Activated CD4-positive, alpha-beta T cell treated with anti-CD3 and anti-CD28 coated beads for 48 hours (primary cell): Measurements from ENCODE around the gene GNAS.

ENCODE experiments used
- DNase-seq: peaks from one replicate; pipeline ENCODE4 v3.0.0-alpha.2; 2020

The GNAS gene

DNA sequence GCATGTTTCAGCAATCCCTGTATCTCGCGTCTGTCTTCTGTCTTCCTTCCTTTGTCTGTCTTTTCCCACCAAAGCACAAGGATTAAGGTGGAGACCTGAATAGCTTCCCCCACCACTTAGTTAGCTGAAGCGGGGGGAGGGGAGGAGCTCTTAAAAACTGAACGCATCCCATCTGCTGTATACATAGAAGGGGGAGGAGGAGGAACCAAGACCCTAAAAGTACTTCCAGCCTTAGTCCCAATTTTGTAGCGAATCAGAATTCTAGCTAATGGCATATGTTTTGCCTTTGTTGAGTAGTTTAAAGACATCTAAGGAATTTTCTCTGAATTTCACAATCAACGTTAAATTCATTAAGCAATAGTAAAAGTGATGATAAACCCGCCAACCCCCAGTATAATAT lies 47.9 kb downstream of the GNAS start:
- no peak for DNase-seq

DNA sequence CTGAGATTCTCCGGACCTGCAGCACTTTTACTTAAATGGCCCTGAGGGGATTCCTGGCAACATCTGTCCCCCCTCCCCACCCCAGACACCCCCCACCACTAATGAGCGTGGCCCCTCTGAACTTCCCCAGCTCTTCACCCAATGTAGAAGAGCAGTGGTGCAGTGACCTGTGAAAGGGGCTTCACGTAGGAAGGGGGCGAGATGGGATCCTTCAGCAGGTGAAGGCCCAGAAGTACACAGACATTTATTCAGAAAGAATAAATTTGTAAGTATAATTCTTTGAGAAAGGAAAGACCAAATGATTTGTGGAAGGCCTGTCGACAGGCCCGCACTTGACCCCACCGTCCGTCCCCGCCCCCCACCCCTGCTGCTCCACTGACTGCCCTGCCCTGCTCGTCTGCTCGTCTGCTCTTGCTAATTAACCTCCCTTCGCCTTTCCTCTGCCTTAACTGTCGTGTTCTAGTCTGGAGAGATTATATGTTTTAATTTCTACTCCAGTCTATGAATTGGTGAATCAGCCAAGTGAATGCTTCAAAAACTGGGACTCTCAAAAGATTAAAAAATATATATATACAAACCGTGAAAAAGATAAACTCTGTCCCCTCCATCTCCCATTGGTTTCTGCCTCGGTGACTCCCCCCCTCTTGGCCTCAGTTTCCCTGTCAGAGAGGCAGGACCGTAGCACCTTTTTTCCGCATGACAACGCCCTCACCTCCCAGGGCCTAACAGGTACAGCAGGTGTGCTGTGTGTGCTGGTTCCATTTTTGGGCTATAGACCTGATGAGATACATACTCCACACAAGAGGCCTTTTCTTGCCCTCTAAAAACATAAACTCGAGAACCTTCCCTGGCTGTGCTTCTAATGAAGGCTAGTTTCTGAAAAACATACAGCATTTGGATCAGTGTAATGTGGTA lies 49.2 kb downstream of the GNAS start:
- no peak for DNase-seq

DNA sequence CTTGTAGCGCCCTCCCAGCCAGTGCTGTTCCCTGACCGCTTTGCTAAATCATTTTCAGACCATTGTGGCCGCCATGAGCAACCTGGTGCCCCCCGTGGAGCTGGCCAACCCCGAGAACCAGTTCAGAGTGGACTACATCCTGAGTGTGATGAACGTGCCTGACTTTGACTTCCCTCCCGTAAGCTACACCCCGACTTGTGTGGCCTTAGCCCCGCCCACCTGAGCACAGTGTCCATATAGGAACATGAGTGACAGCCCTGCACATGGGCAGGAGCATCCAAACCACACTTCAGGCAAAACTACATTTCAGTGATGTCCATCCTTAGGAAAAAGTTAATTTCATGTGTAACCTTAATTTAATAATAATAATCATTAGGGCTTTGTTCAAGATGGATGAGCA lies 51.1 kb downstream of the GNAS start:
- DNase-seq: no peak

DNA sequence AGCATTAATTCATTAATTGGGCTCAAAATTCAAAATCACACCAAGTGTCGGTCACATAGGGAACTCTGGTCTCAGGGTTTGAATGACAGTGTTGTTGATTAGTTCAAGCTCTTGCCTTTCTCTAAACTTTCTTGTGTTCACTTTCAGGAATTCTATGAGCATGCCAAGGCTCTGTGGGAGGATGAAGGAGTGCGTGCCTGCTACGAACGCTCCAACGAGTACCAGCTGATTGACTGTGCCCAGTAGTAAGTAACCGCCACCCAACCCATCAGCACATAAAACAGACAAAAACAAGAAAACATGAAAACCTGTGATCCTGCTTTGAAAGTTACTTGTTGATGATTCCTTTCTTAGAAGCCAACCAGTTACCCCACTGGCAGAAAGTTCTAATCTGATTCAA lies 52.7 kb downstream of the GNAS start:
- DNase-seq: no peak

DNA sequence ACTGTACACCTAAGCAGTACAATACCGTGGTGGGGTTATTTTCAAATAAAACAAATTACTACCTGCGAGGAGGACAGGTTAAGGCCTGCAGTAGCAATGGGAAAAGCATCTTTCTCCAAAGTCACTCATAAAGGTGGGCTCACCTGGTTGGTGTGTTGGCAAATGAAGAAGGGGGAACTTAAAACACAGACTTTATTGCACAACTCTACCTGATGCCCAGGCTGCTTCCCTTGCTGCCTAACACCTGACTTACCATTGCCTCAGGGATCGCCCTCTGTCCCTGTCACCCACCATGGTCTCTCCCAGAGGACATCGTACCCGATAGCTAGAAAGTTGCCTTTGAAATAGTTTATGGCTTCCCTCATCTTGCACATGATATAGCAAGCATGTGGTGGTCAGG lies 53.6 kb downstream of the GNAS start:
- DNase-seq: no peak

DNA sequence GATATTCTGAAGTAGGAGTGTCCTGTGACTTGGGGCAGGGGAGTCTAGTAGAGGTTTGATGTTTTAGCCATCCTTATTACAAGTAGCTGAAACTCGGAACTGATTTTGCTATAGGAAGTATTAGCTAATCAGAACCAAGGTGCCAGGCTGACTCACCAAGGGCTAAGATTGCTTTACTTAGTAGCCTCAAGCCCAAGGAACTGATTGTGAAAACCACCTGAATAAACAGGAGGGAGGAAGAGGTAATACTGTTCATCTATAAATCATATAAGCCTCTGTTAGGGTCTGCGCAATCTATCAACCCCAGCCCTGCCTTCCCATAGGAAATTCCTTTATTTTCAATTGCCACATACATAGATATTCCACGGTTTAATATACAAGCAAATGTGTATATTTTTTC lies 54.4 kb downstream of the GNAS start:
- no peak for DNase-seq

DNA sequence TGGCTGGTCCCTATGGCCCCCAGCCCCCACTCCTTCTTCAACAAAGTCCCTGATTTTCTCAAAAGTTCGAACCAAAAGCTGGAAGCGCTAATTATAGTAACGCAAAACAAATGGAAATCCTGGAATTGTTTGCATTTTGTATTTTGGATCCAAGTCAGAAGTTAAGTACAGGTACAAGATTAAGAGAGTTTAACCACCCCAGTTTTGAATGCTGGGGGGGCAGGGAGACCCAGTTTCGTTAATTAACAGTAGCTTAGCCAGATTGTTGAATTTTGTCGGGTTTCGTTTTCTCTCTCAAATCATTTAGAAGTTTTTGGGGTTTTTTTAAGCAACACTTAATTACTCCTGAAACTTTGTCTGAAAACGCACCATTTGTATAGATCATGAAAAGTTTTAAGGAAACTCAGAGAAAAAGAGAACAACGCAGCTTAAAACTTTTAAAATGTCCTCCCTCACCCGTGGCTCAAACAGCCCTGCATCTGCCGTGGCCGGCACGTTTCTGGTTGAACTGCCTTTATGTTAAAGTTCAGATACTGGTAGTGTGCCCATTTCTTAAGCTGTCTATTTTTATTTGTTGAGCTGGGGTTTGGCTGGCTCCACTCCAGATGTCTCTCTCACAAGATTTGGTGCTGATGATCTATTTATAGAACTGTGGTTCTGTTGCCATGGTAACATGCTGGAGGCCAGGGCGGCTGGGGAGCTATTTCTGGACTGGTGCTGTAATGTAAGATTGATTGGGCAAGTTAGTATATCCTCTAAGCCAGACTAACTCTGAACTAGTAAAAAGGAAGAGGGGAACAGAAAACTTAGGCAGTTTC lies 55.0 kb downstream of the GNAS start:
- DNase-seq: peak; percentile 52

DNA sequence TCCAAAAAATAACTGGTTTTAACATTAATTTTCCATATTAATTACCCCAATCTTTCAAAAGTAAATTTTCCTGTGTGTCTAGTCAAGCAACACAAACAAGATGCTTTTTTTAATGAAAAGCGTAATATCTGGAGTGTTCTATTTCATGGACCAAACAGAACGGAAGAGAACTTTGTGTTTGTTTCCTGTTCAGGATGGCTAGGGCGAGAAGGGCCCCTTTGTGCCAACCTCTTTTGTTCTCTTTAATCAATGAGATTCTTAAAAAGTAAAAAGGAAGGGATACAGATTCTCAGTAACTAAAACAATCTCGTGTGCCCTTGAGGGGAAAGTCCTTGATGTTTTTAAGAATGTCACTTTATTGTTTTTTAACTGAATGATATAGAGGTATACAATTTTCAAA lies 55.7 kb downstream of the GNAS start:
- no peak for DNase-seq

DNA sequence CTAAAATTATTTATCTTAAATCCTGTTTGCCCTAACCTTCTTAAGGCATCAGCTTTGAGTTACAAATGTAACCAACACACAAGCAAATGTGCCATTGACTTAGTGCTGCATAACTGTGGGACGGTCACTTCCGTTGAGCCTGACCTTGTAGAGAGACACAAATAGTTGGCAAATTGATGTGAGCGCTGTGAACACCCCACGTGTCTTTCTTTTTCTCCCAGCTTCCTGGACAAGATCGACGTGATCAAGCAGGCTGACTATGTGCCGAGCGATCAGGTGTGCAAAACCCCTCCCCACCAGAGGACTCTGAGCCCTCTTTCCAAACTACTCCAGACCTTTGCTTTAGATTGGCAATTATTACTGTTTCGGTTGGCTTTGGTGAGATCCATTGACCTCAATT lies 56.4 kb downstream of the GNAS start:
- DNase-seq: no peak

DNA sequence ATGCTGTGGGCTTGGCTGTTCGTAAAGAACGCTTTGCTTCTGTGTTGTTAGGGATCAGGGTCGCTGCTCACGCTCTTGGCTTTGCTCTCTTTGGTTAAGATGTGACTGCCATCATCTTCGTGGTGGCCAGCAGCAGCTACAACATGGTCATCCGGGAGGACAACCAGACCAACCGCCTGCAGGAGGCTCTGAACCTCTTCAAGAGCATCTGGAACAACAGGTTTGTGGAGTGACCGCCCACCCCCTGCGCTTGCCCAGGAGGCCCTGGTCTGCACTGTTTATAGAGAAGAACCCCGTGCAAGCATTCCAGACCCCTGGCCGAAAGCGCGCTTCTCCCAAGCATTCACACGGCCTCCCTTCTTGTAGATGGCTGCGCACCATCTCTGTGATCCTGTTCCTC lies 57.1 kb downstream of the GNAS start:
- DNase-seq: no peak

DNA sequence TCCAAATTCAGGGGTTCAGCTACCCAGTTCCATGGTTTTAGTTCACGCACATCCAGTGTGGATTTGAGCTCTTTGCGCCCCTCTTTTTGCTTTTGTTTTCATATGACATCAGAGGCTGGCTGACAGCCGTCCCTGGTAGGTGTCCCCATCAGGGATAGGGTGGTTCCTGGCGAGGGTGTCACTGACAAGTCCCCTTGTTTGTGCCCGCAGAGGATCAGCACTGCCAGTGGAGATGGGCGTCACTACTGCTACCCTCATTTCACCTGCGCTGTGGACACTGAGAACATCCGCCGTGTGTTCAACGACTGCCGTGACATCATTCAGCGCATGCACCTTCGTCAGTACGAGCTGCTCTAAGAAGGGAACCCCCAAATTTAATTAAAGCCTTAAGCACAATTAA lies 58.0 kb downstream of the GNAS start:
- no peak for DNase-seq

DNA sequence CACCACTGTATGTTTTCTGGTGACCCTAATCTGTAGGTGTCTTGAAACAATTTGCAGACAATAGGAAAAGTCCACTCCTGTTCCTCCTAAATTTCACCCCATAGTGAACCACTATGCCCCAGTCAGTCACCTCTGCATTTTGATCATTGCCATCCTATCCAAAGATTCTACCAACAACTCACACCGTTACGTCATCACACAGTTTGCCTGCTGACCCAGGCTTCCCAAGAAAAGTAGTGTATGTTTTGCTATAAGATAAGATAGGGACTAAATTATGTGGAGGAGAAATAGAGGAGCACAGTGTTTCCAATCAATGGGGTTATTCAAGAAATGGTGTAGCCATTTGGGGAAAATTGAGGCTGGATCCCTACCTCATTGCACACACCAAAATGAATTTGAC lies 58.8 kb downstream of the GNAS start:
- no peak for DNase-seq

DNA sequence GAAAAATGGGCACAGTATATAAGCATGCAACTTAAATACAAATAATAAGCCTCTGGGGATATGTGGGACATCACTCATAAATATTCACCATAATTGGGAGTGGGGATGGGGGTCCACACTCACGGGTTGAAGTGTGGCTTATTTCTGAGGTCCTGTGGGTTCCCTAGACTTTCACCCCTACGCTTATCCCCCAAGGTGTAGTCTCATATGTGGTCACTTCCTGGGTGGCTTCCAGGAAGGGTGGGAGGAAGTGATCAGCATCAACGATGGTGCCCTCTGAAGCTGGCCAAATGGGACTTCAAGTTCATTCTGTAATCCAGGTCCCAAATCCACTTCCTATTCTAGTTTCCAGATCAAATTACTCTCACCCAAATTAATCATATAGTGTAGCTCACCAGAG lies 59.5 kb downstream of the GNAS start:
- DNase-seq: no peak

DNA sequence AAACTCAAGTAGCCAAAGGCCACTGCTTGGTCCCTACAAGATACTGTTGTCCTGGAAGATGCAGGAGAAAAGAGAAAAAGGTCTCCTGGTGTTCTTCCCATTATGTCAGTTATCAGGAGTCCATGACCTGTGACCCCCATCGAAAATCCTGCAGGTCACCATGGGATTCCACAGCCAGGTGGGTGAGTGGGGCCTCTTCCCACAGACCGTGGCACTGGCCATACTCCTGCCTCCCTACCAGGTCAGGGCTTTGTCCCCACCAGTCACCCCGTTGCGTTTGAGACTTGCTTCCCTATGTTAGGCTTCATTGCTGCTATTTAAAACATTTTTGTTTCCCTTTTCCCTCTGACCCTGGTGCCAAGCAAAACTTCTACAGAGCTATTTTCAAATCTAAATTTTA lies 60.6 kb downstream of the GNAS start:
- no peak for DNase-seq

DNA sequence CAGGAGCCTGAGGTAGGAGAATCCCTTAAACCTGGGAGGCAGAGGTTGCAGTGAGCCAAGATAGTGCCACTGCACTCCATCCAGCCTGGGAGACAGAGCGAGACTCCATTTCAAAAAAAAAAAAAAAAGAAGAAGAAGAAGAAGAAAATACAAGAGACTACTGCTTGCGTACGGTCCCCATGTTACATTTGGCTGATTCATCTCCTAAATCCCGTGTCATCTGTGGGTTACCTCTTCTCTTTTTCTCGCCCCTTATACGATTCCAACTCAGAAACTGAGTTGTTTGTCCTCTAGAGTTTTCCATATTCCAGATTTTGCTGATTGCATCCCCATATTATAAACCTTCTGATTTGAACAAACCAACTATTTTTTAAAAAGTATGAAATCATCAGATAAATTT lies 66.1 kb downstream of the GNAS start:
- no peak for DNase-seq

DNA sequence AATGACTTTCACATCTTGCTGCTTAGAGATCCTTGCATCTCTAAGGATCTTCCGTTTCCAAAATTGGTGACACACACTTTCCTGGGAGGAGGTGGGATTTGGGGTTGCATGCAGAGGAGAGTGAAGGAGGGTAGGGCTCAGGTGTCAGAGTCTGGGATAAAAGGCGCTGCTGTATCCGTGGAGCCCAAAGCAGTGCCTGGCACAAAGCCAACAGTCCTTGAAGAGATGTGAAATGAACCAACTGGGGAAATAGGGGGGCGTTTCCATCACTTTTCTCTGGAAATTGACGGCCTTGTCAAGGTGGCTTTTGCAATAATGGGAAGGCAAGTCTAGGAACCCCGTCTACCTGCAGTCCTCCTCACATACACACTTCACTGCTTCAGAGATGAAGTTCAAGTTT lies 69.0 kb downstream of the GNAS start:
- no peak for DNase-seq

DNA sequence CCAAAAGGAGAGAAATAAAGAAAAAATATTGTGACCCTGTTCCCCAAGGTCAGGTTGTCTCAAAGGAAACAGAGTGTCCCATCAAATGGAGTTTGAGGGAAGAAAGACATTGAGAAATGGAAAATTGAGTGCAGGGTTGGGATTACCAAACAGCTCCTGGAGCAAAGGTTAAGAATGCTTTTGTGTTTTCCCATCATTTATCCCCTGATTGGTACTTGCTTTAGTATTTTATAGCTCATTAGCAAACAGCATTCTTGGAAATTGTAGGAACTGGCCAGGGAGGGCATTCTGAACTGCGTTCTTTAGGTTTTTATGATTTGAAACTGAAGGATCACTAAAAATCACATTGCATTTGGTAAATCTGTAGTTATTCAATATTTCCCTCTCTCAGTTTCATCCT lies 69.5 kb downstream of the GNAS start:
- no peak for DNase-seq

DNA sequence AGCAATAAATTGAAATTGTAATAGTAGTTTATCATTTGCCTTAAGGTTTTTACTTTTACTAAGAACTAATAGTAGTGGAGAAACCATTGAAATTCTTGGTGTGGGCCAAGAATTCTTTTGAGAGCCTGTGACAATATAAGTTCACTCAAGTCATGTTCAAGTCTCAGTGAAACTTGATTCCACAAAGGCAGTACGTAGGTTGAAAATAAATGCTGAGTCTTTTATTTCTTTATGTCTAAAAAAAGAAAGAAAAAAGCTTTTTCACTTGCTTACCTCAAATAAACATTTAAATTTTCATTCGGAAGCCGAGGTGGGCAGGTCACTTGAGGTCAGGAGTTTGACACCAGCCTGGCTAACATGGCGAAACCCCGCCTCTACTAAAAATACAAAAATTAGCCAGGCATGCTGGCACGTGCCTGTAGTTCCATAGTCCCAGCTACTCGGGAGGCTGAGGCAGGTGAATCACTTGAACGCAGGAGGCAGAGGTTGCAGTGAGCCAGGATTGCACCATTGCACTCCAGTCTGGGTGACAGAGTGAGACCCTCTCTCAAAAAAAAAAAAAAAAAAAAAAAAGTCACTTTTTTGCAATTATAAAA lies 70.7 kb downstream of the GNAS start:
- DNase-seq: no peak

DNA sequence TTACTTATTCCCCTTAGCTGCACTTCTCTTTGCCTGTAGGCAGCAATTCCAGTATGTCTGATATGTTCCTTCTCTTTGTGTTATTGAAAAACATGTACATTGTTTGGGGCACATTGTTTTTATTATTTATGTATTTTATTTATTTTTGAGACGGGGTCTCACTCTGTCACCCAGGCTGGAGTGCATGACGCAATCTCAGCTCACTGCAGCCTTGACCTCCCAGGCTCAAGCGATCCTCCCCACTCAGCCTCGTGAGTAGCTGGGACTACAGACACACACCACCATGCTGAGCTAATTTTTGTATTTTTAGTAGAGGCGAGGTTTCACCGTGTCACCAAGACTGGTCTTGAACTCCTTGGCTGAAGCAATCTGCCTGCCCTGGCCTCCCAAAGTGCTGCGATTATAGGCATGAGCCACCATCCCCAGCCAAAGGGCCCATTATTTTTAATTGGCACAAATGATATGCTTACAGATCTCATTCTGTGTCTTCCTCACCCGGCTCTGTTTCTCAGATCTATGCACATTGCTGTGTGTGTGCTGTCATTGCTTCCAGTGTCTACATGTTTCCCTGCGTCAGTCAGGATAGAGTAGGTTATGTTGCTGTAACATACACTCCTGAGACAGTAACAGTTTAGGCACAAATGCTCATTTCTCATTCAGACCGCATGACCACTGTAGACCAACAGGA lies 74.4 kb downstream of the GNAS start:
- DNase-seq: no peak

DNA sequence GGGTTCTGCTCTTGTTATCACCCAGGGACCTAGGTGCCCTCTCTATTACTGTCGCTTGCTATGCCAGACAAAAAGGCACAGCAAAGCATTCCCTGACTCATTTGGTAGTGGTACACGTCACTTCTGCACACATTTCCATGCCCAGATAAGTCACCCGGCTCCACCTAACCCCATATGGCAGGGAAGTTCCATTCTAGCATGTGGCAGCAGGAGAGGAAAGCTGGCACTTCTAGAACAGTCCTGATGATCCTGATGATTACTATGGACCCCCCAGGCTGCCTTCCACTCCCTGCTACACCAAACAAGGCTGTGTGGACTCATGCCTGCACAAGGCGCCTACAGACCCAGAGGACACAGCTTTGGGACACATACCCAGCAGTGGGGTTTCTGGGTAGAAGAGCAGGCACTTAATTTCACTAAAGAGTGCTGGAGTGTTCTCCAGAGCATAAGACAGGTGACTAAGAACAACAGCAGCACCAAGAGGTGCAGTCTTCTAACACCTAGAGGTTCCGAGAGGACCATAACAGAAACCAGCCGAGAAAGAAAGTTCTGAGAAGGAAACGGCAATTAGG lies 75.1 kb downstream of the GNAS start:
- no peak for DNase-seq

DNA sequence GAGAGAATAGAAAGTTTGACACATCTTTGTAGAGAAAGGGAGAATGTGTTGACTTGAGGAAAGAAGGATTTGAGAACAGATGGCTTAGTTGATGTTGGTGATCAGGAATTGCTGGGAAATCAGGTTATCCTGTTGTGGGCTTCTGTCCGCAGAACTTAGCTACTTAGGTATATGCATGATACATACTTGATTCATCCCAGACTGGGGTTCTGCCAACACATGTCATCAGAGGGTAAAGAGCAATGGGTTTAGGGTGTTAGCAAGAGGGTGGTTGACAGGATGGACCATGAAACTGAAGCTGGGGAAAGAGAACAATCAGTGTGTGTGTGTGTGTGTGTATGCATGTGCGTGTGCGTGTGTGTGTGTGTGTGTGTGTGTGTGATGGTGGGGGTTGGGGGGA lies 78.0 kb downstream of the GNAS start:
- DNase-seq: no peak

DNA sequence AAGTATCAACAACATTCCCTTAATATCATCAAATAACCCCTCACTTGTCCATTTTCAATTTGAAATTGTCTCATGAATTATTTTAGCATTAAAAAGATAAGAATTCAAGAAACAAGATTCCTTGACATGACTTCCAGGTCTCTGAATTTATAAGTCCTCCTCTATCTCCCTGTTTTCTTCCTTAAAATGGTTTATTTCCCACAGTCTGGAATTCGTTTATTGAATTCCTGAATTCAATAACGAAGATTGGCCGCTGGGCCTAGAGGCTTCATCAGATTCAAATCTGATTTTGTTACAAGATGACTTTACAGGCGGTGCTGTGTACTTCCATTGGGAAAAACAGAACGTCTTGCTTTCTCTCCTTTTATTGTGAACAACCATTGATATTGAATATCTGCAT lies 79.7 kb downstream of the GNAS start:
- no peak for DNase-seq

DNA sequence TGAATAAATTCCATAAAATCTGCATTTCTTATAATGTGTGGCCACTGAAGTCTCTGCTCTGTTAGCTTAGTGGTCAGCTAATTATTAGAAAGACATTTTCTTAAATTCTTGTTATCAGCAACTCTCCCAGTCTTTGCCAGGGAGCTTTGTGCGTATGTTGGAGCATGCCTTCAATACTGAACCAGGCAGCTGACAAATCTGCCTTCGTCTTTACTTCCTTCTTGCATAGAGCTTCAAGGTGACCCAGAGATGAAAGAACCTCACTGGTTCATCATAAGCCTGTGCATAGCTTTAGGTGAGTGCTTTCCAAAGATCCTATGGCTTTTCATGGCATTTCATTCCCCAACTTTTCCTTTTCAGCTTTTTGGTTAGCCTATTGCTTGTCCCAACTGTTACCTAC lies 85.6 kb downstream of the GNAS start:
- DNase-seq: no peak
